Measurements from ENCODE around the gene DTNB.

- TF ChIP-seq REST (IDR thresholded peaks at IDR 0.05; ENCODE audit: low read depth, low read length) (no peak), ZBTB33 (IDR thresholded peaks at IDR 0.05) (no peak), YY1 (IDR thresholded peaks at IDR 0.05; ENCODE audit: low read depth, low read length) (no peak)
Observed at GRCh38 chr2:25424426-25425028, 248.8 kb downstream of the DTNB start.

Data from GM12878 (cell line).